ENCODE measurements around the gene SEMA4A. TPM values are rescaled to one million over a fixed set of nuclear protein-coding genes. Genes with fewer than 3 reads are reported as not detected.

Gene SEMA4A
- total RNA-seq, 4 donors from 2014 or later: 21.4 to 36.6 (median 23.1) TPM

DNA sequence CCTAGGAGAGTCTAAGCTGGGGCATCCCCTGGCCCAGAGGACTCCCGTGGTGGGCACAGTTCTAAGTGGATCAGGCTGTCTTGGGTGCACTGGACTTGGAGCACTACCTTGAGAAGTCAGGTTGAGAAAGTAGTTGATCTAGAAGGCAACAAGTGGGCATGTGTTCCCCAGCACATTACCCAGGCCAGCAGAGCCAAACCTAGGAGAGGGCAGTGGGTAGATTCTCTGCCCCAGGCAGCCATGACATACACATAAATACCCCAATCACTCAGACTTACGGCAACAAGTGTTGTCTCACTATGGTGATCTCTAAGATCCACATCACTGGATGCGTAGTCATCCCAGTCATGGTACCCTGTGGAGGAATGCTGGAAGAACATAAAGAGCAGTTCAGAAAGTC, 57.9 kb downstream of the SEMA4A start:
- intact Hi-C loops (cut with DNase I): no loop called here
- no peak for DNase-seq
- Histone ChIP-seq H3K36me3 (peaks cover 4 to 69% (median 16%) of the 10 kb centered on the region in 3 donors), H3K4me3 (no peak overlapping the region), H3K4me1 (peaks cover 10 to 36% (median 16%) of the 10 kb centered on the region in 3 donors), H3K27me3 (no peaks in the 10 kb centered on the region), H3K27ac (no peak overlapping the region), H3K9me3 (no peaks in the 10 kb centered on the region)
- no peak for TF ChIP-seq POLR2A (IDR thresholded peaks at IDR 0.05)
- TF ChIP-seq, protein P1, sequence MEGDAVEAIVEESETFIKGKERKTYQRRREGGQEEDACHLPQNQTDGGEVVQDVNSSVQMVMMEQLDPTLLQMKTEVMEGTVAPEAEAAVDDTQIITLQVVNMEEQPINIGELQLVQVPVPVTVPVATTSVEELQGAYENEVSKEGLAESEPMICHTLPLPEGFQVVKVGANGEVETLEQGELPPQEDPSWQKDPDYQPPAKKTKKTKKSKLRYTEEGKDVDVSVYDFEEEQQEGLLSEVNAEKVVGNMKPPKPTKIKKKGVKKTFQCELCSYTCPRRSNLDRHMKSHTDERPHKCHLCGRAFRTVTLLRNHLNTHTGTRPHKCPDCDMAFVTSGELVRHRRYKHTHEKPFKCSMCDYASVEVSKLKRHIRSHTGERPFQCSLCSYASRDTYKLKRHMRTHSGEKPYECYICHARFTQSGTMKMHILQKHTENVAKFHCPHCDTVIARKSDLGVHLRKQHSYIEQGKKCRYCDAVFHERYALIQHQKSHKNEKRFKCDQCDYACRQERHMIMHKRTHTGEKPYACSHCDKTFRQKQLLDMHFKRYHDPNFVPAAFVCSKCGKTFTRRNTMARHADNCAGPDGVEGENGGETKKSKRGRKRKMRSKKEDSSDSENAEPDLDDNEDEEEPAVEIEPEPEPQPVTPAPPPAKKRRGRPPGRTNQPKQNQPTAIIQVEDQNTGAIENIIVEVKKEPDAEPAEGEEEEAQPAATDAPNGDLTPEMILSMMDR (IDR thresholded peaks at IDR 0.05): no peak
- 100% methylated on average over 2 of the region's 3 CpGs for WGBS, 2 donors

DNA sequence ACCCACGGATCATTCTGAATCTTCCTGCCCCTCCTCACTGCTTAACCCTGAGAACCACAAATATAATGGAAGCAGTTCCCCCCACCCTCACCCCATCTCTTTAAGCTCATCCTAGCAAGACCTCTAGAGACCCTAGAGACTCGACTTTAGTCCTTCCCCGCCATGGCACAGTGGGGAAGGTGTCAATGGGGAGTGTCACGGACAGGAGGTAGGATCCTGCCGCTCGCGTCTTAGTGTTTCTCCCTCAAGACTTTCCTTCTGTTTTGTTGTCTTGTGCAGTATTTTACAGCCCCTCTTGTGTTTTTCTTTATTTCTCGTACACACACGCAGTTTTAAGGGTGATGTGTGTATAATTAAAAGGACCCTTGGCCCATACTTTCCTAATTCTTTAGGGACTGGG, 58.7 kb downstream of the SEMA4A start:
- Histone ChIP-seq H3K4me3 (peak overlapping the region; percentile 63 to 76 (median 70)), H3K4me1 (peaks cover 10 to 38% (median 16%) of the 10 kb centered on the region in 3 donors), H3K9me3 (no peaks in the 10 kb centered on the region), H3K27ac (peak overlapping the region; percentile 95 to 98 (median 96)), H3K36me3 (peaks cover 4 to 64% (median 15%) of the 10 kb centered on the region in 3 donors), H3K27me3 (no peaks in the 10 kb centered on the region)
- no peak for DNase-seq
- TF ChIP-seq, protein P1 (IDR thresholded peaks at IDR 0.05): no peak
- TF ChIP-seq POLR2A (IDR thresholded peaks at IDR 0.05): no peak
- WGBS, 2 donors: 72 to 74% methylated on average over 9 of the region's 9 CpGs
- intact Hi-C loops (cut with DNase I): no loop called here

DNA sequence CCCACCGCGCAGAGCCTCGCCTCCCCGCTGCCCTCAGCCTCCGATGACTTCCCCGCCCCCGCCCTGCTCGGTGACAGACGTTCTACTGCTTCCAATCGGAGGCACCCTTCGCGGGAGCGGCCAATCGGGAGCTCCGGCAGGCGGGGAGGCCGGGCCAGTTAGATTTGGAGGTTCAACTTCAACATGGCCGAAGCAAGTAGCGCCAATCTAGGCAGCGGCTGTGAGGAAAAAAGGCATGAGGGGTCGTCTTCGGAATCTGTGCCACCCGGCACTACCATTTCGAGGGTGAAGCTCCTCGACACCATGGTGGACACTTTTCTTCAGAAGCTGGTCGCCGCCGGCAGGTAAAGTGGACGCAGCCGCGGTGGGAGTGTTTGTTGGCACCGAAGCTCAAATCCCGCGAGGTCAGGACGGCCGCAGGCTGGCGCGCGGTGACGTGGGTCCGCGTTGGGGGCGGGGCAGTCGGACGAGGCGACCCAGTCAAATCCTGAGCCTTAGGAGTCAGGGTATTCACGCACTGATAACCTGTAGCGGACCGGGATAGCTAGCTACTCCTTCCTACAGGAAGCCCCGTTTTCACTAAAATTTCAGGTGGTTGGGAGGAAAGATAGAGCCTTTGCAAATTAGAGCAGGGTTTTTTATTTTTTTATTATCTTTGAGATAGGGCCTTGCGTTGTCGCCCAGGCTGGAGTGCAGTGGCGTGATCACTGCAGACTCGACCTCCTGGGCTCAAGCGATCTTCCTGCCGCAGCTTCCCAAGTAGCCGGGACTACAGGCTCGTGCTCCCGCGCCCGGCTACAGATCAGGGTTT, 59.7 kb downstream of the SEMA4A start, which contains the start of gene PMF1:
Gene PMF1, plus strand, starts transcription at position 175 of the 811 bp plus-strand sequence. Its CDS starts 9 bp downstream, at position 184.
- WGBS, 2 donors: 0% methylated on average over 31 of the region's 61 CpGs
- Histone ChIP-seq H3K4me3 (peak within 1 kb of the TSS; percentile 63 to 76 (median 70)), H3K27me3 (no peaks in the 10 kb centered on the region), H3K27ac (peak within 1 kb of the TSS; percentile 95 to 98 (median 96)), H3K4me1 (peaks cover 14 to 47% (median 24%) of the 10 kb centered on the region in 3 donors), H3K9me3 (no peaks in the 10 kb centered on the region), H3K36me3 (peaks cover under 1 to 55% (median 8%) of the 10 kb centered on the region in 3 donors)
- intact Hi-C loops (cut with DNase I): no loop called here
- peak; percentile 79 for DNase-seq
- TF ChIP-seq, protein P1 (IDR thresholded peaks at IDR 0.05): peak in 2 of 6 experiments; percentile 8 to 19
- peak in 2 of 4 donors; percentile 39 to 67 for TF ChIP-seq POLR2A (IDR thresholded peaks at IDR 0.05)

DNA sequence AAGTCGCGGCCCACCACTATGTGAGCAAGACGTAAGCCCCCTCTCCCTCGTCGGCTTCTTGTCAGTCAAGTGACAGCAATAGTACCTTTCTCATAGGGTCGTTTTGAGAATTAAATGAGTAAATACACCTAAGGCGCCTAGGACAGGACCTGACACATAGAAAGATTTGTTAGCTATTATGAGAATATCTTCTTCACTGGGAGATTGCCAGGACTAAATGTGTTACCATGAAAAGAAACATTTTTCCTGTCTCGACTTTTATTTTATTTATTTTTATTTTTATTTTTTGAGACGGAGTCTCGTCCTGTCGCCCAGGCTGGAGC, 60.2 kb downstream of the SEMA4A start:
- Histone ChIP-seq H3K27ac (peak overlapping the region; percentile 95 to 98 (median 96)), H3K9me3 (no peaks in the 10 kb centered on the region), H3K27me3 (no peaks in the 10 kb centered on the region), H3K4me1 (peaks cover 19 to 53% (median 29%) of the 10 kb centered on the region in 3 donors), H3K36me3 (peaks cover 0 to 52% (median 4%) of the 10 kb centered on the region in 3 donors), H3K4me3 (peak overlapping the region; percentile 63 to 76 (median 70))
- intact Hi-C loops (cut with DNase I): no loop called here
- DNase-seq: no peak
- 8 to 14% methylated on average over 9 of the region's 11 CpGs for WGBS, 2 donors
- TF ChIP-seq, protein P1 (IDR thresholded peaks at IDR 0.05): no peak
- TF ChIP-seq POLR2A (IDR thresholded peaks at IDR 0.05): no peak
